Measurements from ENCODE around the gene ANKRD11.
"Not testable (repeated sequence)": the region's sequence is repeated elsewhere in the genome, so short reads cannot be mapped to it uniquely, and the experiment has no call there.

Gene ANKRD11

GRCh38 chr16:89312194-89312593 lies 178.2 kb downstream of the ANKRD11 start:
- no peak for TF ChIP-seq ZFX (IDR thresholded peaks at IDR 0.05; ENCODE audit: borderline replicate concordance)
- no peak for TF ChIP-seq CTCF (IDR thresholded peaks at IDR 0.05)
- H3K27ac ChIP-seq: no peak overlapping the region

DNA sequence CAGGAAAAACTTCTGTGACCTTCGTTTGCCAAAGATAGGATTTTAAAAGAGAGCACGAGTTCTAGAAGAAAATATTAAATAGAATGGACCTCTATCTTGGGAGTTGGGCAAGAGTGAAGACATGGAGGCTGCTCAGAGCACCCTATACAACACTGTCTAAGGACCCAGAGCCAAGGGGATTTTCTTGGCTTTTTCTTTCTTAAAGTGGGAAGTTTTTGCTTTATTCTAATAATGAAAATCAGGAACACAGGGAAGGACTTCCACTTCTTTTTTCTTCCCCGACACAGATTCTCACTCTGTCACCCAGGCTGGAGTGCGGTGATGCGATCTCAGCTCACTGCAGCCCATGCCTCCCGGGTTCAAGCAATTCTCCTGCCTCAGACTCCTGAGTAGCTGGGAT lies 178.7 kb downstream of the ANKRD11 start:
- no peak for TF ChIP-seq ZFX (IDR thresholded peaks at IDR 0.05; ENCODE audit: borderline replicate concordance)
- TF ChIP-seq CTCF (IDR thresholded peaks at IDR 0.05): no peak
- no peak overlapping the region for H3K27ac ChIP-seq

DNA sequence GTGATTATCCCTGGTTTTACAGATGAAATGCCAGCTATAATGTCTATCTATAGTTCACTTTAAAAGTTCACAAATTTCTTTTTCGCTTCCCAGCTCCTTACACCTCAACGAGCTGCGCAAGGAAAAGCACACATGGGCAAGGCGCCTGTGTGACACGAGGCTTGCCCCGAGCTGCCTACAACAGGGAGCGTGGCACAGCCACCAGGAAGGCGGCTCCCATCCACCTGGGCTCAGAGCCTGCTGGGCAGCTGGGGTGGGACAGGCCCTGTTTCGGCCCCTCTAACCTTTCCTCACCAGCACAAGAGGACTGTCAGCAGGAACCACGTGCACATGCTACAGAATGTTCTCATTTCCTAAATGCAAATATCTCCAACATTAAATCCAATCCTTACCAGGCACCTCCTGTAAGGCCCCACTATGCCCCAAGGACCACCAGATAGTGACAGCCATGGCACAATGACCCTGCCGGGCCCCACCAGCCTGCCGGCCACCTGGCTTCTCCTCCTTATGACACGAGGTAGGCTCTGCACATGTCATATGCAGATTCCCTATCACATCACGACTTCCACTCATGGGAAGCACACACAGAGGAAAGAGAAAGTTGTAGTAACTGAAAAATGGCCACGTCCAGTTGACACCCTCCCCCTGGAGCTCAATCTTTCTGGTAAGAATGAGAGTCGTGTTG lies 180.8 kb downstream of the ANKRD11 start:
- TF ChIP-seq ZFX (IDR thresholded peaks at IDR 0.05; ENCODE audit: borderline replicate concordance) (no peak), CTCF (IDR thresholded peaks at IDR 0.05) (no peak)
- no peak overlapping the region for H3K27ac ChIP-seq

DNA sequence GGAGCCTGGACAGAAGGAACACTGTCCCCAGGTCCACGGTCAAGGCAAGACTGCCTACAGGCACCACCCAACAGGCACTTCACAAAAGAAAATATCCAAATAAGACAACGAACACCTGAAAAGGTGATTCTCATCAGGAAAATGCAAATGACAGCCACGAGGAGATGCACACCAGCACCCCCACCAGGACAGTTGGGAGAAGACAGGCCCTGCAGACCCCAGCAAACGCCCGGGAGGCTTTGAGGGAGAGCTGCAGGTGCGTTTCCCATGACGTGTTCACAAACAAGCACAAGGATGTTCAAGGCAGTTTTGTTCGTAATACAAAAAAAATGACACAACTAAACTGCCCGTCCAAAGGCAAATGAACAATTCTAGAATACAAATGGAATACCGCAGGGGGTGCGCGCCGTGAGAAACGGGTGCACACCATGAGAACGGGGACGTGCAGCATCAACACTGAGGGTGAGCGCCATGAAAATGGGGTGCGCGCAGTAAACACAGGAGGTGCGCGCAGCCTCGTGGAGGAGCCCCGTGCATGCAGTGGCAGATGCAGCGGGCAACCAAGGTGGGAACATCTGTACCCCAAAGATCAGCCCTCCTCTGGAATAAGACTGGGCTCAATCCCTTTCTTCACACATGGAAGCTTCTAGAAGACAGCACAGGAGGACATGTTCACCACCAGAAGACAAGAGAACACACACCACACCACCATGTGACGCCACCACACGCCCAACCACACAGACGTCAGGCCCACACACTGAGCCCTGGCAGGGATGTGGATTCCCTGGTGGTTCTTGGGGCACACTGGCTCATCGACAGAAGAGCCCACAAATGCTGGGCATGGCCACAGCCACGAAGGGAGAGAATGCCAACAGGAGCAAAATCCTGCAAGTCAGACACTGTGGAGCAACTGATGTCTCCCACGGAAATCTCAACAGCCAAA lies 181.7 kb downstream of the ANKRD11 start:
- H3K27ac ChIP-seq: no peak overlapping the region
- TF ChIP-seq ZFX (IDR thresholded peaks at IDR 0.05; ENCODE audit: borderline replicate concordance): no peak
- TF ChIP-seq CTCF (IDR thresholded peaks at IDR 0.05): peak; percentile 79

DNA sequence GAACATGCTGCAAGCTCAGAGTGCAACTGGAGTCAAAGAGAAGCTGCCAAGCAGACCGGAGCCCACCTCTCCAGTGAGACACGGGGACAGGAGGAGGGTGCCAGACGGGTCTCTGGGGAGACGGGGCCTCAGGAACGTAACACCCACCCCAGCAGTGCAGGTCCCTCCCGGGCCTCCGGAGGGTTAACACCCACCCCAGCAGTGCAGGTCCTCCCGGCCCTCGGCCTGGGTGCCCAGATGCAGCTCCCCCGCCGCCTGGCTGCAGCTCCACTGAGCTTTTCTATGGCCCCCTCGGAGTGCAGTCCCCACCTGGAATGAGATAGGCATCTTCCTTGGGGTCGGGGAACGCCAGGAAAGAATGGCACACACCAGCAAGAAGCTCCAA lies 182.9 kb downstream of the ANKRD11 start:
- no peak overlapping the region for H3K27ac ChIP-seq
- TF ChIP-seq CTCF (IDR thresholded peaks at IDR 0.05) (no peak), ZFX (IDR thresholded peaks at IDR 0.05; ENCODE audit: borderline replicate concordance) (no peak)

- H3K27ac ChIP-seq: not testable (repeated sequence)
These were observed 183.6 kb downstream of the ANKRD11 start for GRCh38 chr16:89306457-89307420.

Measured in 22Rv1 (cell line).